Parathyroid adenoma (tissue), 2 donors: Measurements from ENCODE around the gene FAM149A.

ENCODE experiments used
- H2AFZ ChIP-seq: fragments of 300-600 bp; sonication (generic); one replicate; pipeline ENCODE4 v1.7.0; 2017; ENCODE audit warnings: antibody characterized with exemption, mild to moderate bottlenecking
- H3K27ac ChIP-seq: fragments of 300-600 bp; sonication (generic); one replicate; pipeline ENCODE4 v1.7.0; 2017
- H3K27me3 ChIP-seq: fragments of 300-600 bp; sonication (generic); one replicate; pipeline ENCODE4 v1.7.0; 2017; ENCODE audit warnings: low read length; ENCODE audit not compliant: control insufficient read depth, insufficient read depth
- H3K36me3 ChIP-seq: fragments of 300-600 bp; sonication (generic); one replicate; pipeline ENCODE4 v1.7.0; 2017; ENCODE audit warnings: low read length; ENCODE audit not compliant: control insufficient read depth, insufficient read depth
- H3K4me1 ChIP-seq: fragments of 300-600 bp; sonication (generic); one replicate; pipeline ENCODE4 v1.7.0; 2017; ENCODE audit warnings: control low read depth
- H3K4me2 ChIP-seq: fragments of 300-600 bp; sonication (generic); one replicate; pipeline ENCODE4 v1.7.0; 2017; ENCODE audit warnings: low read length
- H3K4me3 ChIP-seq: fragments of 300-600 bp; sonication (generic); one replicate; pipeline ENCODE4 v1.7.0; 2017; ENCODE audit warnings: low read depth, low read length
- H3K79me2 ChIP-seq: fragments of 300-600 bp; sonication (generic); one replicate; pipeline ENCODE4 v1.7.0; 2017; ENCODE audit warnings: control low read depth
- H3K9ac ChIP-seq: fragments of 300-600 bp; sonication (generic); one replicate; pipeline ENCODE4 v1.7.0; 2017; ENCODE audit warnings: mild to moderate bottlenecking
- H3K9me3 ChIP-seq: fragments of 300-600 bp; sonication (generic); one replicate; pipeline ENCODE4 v1.7.0; 2017; ENCODE audit warnings: low read length; ENCODE audit not compliant: control insufficient read depth
- CTCF ChIP-seq: fragments of 300-600 bp; sonication (generic); IDR thresholded peaks from one replicate; pipeline ENCODE4 v1.7.0; 2017; ENCODE audit warnings: antibody characterized with exemption, mild to moderate bottlenecking
- donor health status: primary hyperparathyroidism.

Gene FAM149A

DNA sequence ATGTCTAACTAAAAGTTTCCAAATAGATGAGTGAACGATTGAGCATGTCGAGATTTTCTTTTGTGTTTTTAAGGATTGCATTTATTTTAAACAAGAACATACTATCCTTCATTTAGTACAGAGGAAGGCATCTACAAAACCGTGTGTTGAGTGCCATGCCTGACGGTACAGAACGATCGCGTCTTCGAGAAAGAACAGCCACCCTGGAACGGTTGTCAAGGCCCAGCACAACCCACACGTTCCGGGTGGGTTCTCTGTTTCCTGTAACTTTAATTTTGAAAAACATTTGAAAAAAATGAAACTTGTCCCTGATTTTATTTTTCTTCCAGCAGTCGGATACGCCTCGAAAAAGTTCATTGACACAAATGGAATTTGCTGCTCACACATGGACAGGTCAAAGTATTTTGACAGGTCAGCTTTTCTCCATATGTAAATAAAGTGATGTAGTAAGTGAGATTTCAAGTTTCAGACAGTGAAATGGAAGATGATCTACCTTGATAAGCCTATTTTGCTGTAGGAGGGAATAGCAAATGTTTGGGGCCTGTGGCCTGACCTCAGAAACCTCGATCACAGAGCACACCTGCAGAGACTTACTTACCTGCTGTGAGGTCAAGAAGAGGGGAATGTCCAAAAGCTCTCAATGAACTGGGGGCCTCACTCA, 62.5 kb downstream of the FAM149A start:
- Histone ChIP-seq H3K36me3 (no peaks in the 10 kb centered on the region), H3K27ac (peak overlapping the region; percentile 12), H3K4me2 (peak overlapping the region; percentile 42), H2AFZ (no peak overlapping the region), H3K4me1 (no peaks in the 10 kb centered on the region), H3K27me3 (no peaks in the 10 kb centered on the region), H3K9ac (no peak overlapping the region), H3K79me2 (no peaks in the 10 kb centered on the region), H3K4me3 (no peak overlapping the region), H3K9me3 (no peaks in the 10 kb centered on the region)
- TF ChIP-seq CTCF: no peak

- no peak for TF ChIP-seq CTCF
- no peaks in the 10 kb centered on the region for H3K27me3 ChIP-seq
- no peak overlapping the region for H2AFZ ChIP-seq
- no peak overlapping the region for H3K27ac ChIP-seq
- H3K4me2 ChIP-seq: peak overlapping the region; percentile 42
- H3K9ac ChIP-seq: no peak overlapping the region
- H3K4me1 ChIP-seq: no peaks in the 10 kb centered on the region
- no peaks in the 10 kb centered on the region for H3K36me3 ChIP-seq
- no peaks in the 10 kb centered on the region for H3K9me3 ChIP-seq
- H3K4me3 ChIP-seq: no peak overlapping the region
- H3K79me2 ChIP-seq: no peaks in the 10 kb centered on the region
Measured at GRCh38 chr4:186167605-186168004, 63.1 kb downstream of the FAM149A start.

DNA sequence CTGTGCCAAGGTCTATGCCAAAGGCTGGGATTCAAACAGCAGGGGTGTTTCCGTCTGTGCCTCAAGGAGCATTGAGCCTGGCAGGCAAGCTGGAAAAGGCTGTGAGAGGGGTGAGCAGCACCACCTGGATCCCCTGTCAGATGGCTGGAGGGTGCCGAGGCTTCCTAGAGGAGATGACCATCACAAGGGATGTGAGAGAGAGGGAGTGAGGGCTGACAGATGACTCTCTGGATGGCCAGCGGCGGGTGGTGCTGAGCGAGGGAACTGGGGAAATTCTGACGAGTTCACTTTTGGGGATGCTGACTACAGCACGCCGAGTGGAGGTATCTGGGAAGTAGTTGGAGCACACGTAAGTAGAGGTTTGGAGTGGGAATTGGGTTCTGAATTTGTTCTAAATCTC, 64.2 kb downstream of the FAM149A start:
- H3K27me3 ChIP-seq: no peaks in the 10 kb centered on the region
- no peak overlapping the region for H3K4me3 ChIP-seq
- H3K4me1 ChIP-seq: no peaks in the 10 kb centered on the region
- H3K9ac ChIP-seq: no peak overlapping the region
- H3K79me2 ChIP-seq: no peaks in the 10 kb centered on the region
- no peaks in the 10 kb centered on the region for H3K36me3 ChIP-seq
- no peak overlapping the region for H3K27ac ChIP-seq
- H3K9me3 ChIP-seq: no peaks in the 10 kb centered on the region
- no peak for TF ChIP-seq CTCF
- H3K4me2 ChIP-seq: no peak overlapping the region
- no peak overlapping the region for H2AFZ ChIP-seq

DNA sequence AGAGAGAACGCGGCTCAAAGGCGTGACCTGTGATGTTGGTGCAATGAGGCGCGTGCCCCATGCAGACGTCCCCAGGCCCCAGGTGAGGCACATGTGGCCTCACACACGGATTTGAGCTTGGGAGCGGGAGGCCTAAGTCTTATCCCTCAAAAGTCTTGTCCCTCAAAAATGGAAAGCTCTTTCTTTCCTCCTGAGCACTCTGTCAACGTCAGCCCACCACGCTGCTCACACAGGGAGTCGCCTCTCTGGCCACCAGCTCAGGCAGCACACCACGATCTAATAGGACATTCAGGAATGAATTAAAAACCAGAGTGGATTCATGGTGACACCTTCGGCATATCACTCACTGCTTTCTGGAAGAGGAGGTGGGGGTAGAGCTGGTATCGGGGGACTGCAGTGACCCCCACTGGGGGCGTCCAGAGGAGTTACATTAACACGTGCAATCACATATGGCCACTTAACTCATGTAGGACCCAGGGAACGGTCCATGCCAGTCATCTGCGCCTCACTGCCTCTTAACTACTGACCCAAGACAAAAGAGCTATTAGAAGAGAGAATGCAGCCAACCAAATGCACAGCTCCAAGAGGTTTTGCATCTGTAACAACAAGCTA, 64.9 kb downstream of the FAM149A start:
- H3K4me1 ChIP-seq: no peaks in the 10 kb centered on the region
- H3K27me3 ChIP-seq: no peaks in the 10 kb centered on the region
- TF ChIP-seq CTCF: no peak
- no peak overlapping the region for H3K9ac ChIP-seq
- H2AFZ ChIP-seq: no peak overlapping the region
- no peaks in the 10 kb centered on the region for H3K9me3 ChIP-seq
- no peak overlapping the region for H3K4me2 ChIP-seq
- H3K79me2 ChIP-seq: no peaks in the 10 kb centered on the region
- H3K27ac ChIP-seq: no peak overlapping the region
- no peaks in the 10 kb centered on the region for H3K36me3 ChIP-seq
- no peak overlapping the region for H3K4me3 ChIP-seq
